Measurements from ENCODE around the gene SPINT1.

Gene SPINT1

GRCh38 chr15:40893733-40894680 is 50.2 kb downstream of the SPINT1 start, which contains the start of gene VPS18:
VPS18 (plus strand) TSS chr15:40894450; CDS start chr15:40894769, 319 bp downstream.
- in situ Hi-C loops (cut with HindIII; ENCODE audit: low sequenced_read_pairs) = no loop called here

GRCh38 chr15:40894681-40895448 is 51.0 kb downstream of the SPINT1 start:
- in situ Hi-C loops (cut with HindIII; ENCODE audit: low sequenced_read_pairs) = no loop called here

More at GRCh38 chr15:40893733-40894680, 50.2 kb downstream of the SPINT1 start, which contains the start of gene VPS18:
- TF ChIP-seq, protein P1, sequence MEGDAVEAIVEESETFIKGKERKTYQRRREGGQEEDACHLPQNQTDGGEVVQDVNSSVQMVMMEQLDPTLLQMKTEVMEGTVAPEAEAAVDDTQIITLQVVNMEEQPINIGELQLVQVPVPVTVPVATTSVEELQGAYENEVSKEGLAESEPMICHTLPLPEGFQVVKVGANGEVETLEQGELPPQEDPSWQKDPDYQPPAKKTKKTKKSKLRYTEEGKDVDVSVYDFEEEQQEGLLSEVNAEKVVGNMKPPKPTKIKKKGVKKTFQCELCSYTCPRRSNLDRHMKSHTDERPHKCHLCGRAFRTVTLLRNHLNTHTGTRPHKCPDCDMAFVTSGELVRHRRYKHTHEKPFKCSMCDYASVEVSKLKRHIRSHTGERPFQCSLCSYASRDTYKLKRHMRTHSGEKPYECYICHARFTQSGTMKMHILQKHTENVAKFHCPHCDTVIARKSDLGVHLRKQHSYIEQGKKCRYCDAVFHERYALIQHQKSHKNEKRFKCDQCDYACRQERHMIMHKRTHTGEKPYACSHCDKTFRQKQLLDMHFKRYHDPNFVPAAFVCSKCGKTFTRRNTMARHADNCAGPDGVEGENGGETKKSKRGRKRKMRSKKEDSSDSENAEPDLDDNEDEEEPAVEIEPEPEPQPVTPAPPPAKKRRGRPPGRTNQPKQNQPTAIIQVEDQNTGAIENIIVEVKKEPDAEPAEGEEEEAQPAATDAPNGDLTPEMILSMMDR (IDR thresholded peaks at IDR 0.05; ENCODE audit: low read depth, low read length, missing control alignments) = peak; percentile 78
- H3K4me3 ChIP-seq (ENCODE audit: low read depth, low read length) = peak within 1 kb of the TSS; percentile 97
- DNase-seq (ENCODE audit: low read depth) = peak; percentile 95

DNA sequence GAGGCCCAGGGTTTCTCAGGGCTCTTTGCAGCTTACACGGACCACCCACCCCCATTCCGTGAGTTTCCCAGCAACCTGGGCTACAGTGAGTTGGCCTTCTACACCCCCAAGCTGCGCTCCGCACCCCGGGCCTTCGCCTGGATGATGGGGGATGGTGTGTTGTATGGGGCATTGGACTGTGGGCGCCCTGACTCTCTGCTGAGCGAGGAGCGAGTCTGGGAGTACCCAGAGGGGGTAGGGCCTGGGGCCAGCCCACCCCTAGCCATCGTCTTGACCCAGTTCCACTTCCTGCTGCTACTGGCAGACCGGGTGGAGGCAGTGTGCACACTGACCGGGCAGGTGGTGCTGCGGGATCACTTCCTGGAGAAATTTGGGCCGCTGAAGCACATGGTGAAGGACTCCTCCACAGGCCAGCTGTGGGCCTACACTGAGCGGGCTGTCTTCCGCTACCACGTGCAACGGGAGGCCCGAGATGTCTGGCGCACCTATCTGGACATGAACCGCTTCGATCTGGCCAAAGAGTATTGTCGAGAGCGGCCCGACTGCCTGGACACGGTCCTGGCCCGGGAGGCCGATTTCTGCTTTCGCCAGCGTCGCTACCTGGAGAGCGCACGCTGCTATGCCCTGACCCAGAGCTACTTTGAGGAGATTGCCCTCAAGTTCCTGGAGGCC is 55.8 kb downstream of the SPINT1 start:
- no peak overlapping the region for H3K4me3 ChIP-seq (ENCODE audit: low read depth, low read length)
- DNase-seq (ENCODE audit: low read depth) = no peak
- TF ChIP-seq, protein P1 (IDR thresholded peaks at IDR 0.05; ENCODE audit: low read depth, low read length, missing control alignments) = no peak
- in situ Hi-C loops (cut with HindIII; ENCODE audit: low sequenced_read_pairs) = no loop called here

More at GRCh38 chr15:40894681-40895448, 51.0 kb downstream of the SPINT1 start:
- peak; percentile 55 for DNase-seq (ENCODE audit: low read depth)
- TF ChIP-seq, protein P1 (IDR thresholded peaks at IDR 0.05; ENCODE audit: low read depth, low read length, missing control alignments) = peak; percentile 71
- peak overlapping the region; percentile 97 for H3K4me3 ChIP-seq (ENCODE audit: low read depth, low read length)

DNA sequence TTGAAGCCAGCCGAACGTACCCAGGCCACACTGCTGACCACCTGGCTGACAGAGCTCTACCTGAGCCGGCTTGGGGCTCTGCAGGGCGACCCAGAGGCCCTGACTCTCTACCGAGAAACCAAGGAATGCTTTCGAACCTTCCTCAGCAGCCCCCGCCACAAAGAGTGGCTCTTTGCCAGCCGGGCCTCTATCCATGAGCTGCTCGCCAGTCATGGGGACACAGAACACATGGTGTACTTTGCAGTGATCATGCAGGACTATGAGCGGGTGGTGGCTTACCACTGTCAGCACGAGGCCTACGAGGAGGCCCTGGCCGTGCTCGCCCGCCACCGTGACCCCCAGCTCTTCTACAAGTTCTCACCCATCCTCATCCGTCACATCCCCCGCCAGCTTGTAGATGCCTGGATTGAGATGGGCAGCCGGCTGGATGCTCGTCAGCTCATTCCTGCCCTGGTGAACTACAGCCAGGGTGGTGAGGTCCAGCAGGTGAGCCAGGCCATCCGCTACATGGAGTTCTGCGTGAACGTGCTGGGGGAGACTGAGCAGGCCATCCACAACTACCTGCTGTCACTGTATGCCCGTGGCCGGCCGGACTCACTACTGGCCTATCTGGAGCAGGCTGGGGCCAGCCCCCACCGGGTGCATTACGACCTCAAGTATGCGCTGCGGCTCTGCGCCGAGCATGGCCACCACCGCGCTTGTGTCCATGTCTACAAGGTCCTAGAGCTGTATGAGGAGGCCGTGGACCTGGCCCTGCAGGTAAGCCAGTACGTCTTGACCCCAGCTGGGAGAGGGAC is 56.6 kb downstream of the SPINT1 start:
- in situ Hi-C loops (cut with HindIII; ENCODE audit: low sequenced_read_pairs) = no loop called here
- no peak for DNase-seq (ENCODE audit: low read depth)
- H3K4me3 ChIP-seq (ENCODE audit: low read depth, low read length) = no peak overlapping the region
- TF ChIP-seq, protein P1 (IDR thresholded peaks at IDR 0.05; ENCODE audit: low read depth, low read length, missing control alignments) = no peak

DNA sequence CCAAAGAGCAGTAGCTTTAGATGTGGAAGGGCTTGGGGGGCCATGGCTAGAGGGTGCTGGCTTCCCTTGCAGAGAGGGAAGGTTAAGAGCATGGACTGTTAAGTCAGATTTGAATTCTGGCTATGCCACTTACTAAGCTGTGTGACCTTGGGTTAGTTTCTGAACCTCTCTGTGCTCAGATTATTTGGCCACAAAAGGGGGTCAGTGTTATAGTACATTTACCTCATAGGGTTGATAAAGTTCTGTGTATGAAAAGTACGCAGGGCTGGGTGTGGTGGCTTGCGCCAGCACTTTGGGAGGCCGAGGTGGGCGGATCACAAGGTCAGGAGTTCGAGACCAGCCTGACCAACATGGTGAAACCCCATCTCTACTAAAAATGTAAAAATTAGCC is 57.2 kb downstream of the SPINT1 start:
- TF ChIP-seq, protein P1 (IDR thresholded peaks at IDR 0.05; ENCODE audit: low read depth, low read length, missing control alignments) = no peak
- in situ Hi-C loops (cut with HindIII; ENCODE audit: low sequenced_read_pairs) = no loop called here
- H3K4me3 ChIP-seq (ENCODE audit: low read depth, low read length) = no peak overlapping the region
- no peak for DNase-seq (ENCODE audit: low read depth)
